ENCODE measurements around the gene COBL.

COBL gene

GRCh38 chr7:51352174-51353100 lies 35.8 kb upstream of the COBL start:
- DNase-seq (ENCODE audit: low read depth, low spot score), result no peak
- no peak overlapping the region for H3K4me3 ChIP-seq (ENCODE audit: low read depth, low read length)
- TF ChIP-seq CTCF (IDR thresholded peaks at IDR 0.05; ENCODE audit: low read depth, low read length), result no peak
- in situ Hi-C loops (cut with HindIII; ENCODE audit: low sequenced_read_pairs), result no loop called here

- DNase-seq (ENCODE audit: low read depth, low spot score), result peak; percentile 4
- TF ChIP-seq CTCF (IDR thresholded peaks at IDR 0.05; ENCODE audit: low read depth, low read length), result no peak
- no peak overlapping the region for H3K4me3 ChIP-seq (ENCODE audit: low read depth, low read length)
- in situ Hi-C loops (cut with HindIII; ENCODE audit: low sequenced_read_pairs), result no loop called here
These were observed 35.1 kb upstream of the COBL start for GRCh38 chr7:51351661-51352060.

GRCh38 chr7:51350546-51350896 lies 33.9 kb upstream of the COBL start:
- TF ChIP-seq CTCF (IDR thresholded peaks at IDR 0.05; ENCODE audit: low read depth, low read length), result no peak
- in situ Hi-C loops (cut with HindIII; ENCODE audit: low sequenced_read_pairs), result no loop called here
- no peak overlapping the region for H3K4me3 ChIP-seq (ENCODE audit: low read depth, low read length)
- DNase-seq (ENCODE audit: low read depth, low spot score), result no peak

- DNase-seq (ENCODE audit: low read depth, low spot score), result peak; percentile 21
- TF ChIP-seq CTCF (IDR thresholded peaks at IDR 0.05; ENCODE audit: low read depth, low read length), result no peak
- in situ Hi-C loops (cut with HindIII; ENCODE audit: low sequenced_read_pairs), result no loop called here
- H3K4me3 ChIP-seq (ENCODE audit: low read depth, low read length), result no peak overlapping the region
These were observed 33.4 kb upstream of the COBL start for GRCh38 chr7:51349820-51350545.

GRCh38 chr7:51346126-51346525 lies 29.5 kb upstream of the COBL start:
- no peak for TF ChIP-seq CTCF (IDR thresholded peaks at IDR 0.05; ENCODE audit: low read depth, low read length)
- in situ Hi-C loops (cut with HindIII; ENCODE audit: low sequenced_read_pairs), result no loop called here
- H3K4me3 ChIP-seq (ENCODE audit: low read depth, low read length), result no peak overlapping the region
- DNase-seq (ENCODE audit: low read depth, low spot score), result no peak

GRCh38 chr7:51344406-51345138 lies 28.0 kb upstream of the COBL start:
- in situ Hi-C loops (cut with HindIII; ENCODE audit: low sequenced_read_pairs), result no loop called here
- TF ChIP-seq CTCF (IDR thresholded peaks at IDR 0.05; ENCODE audit: low read depth, low read length), result no peak
- DNase-seq (ENCODE audit: low read depth, low spot score), result no peak
- H3K4me3 ChIP-seq (ENCODE audit: low read depth, low read length), result no peak overlapping the region
